Neural progenitor cell (in vitro differentiated cells): Measurements from ENCODE around the gene KXD1. TPM values are rescaled to one million over a fixed set of nuclear protein-coding genes. Genes with fewer than 3 reads are reported as not detected.

ENCODE experiments used
- DNase-seq: peaks from one replicate; pipeline ENCODE4 v3.0.0-alpha.2; 2016; ENCODE audit warnings: low spot score
- H2AFZ ChIP-seq: fragments of 200-600 bp; sonication (generic); replicated peaks from 2 replicates; pipeline ENCODE4 v1.6.1; 2016; ENCODE audit warnings: antibody characterized with exemption
- H3F3A ChIP-seq: fragments of 200-600 bp; sonication (generic); 2 replicates; pipeline ENCODE4 v1.6.1; 2016; ENCODE audit warnings: antibody characterized with exemption, low read depth
- H3K27ac ChIP-seq: fragments of 200-600 bp; sonication (generic); 2 replicates; pipeline ENCODE4 v1.5.1; 2016; ENCODE audit warnings: mild to moderate bottlenecking
- H3K27me3 ChIP-seq: fragments of 200-600 bp; sonication (generic); 2 replicates; pipeline ENCODE4 v1.6.1; 2016; ENCODE audit warnings: mild to moderate bottlenecking, moderate library complexity
- H3K36me3 ChIP-seq: fragments of 200-600 bp; sonication (generic); 2 replicates; pipeline ENCODE4 v1.5.1; 2016
- H3K4me1 ChIP-seq: fragments of 200-600 bp; sonication (generic); 2 replicates; pipeline ENCODE4 v1.6.1; 2016; ENCODE audit warnings: mixed run types
- H3K4me2 ChIP-seq: fragments of 200-600 bp; sonication (generic); 2 replicates; pipeline ENCODE4 v1.6.1; 2016
- H3K4me3 ChIP-seq: fragments of 200-600 bp; sonication (generic); 2 replicates; pipeline ENCODE4 v1.5.1; 2016
- H3K79me2 ChIP-seq: fragments of 200-600 bp; sonication (generic); 2 replicates; pipeline ENCODE4 v1.6.1; 2016; ENCODE audit warnings: low read depth
- H3K9ac ChIP-seq: fragments of 200-600 bp; sonication (generic); 2 replicates; pipeline ENCODE4 v1.6.1; 2016
- H3K9me3 ChIP-seq: fragments of 200-600 bp; sonication (generic); 2 replicates; pipeline ENCODE4 v1.5.1; 2016; ENCODE audit warnings: low read depth
- H4K20me1 ChIP-seq: fragments of 200-600 bp; sonication (generic); 2 replicates; pipeline ENCODE4 v1.6.1; 2016; ENCODE audit warnings: low read depth
- H3K27ac Mint-ChIP-seq: 3 replicates; pipeline ENCODE4 v1.8.0; 2021; ENCODE audit warnings: mixed read lengths
- H3K27me3 Mint-ChIP-seq: 2 replicates; pipeline ENCODE4 v1.8.0; 2022; ENCODE audit warnings: low read depth, mild to moderate bottlenecking, inconsistent platforms, moderate library complexity, mixed read lengths; ENCODE audit not compliant: insufficient read depth
- H3K36me3 Mint-ChIP-seq: 3 replicates; pipeline ENCODE4 v1.8.0; 2021; ENCODE audit warnings: mixed read lengths
- H3K4me1 Mint-ChIP-seq: 3 replicates; pipeline ENCODE4 v1.8.0; 2021; ENCODE audit warnings: mixed read lengths
- H3K4me3 Mint-ChIP-seq: 3 replicates; pipeline ENCODE4 v1.8.0; 2021; ENCODE audit warnings: mild to moderate bottlenecking, moderate library complexity, mixed read lengths
- H3K9me3 Mint-ChIP-seq: 3 replicates; pipeline ENCODE4 v1.8.0; 2020; ENCODE audit warnings: mixed read lengths
- CTCF ChIP-seq: fragments of 200-600 bp; sonication (generic); IDR thresholded peaks from 2 replicates; pipeline ENCODE4 v1.5.1; 2017; ENCODE audit warnings: antibody characterized with exemption, mild to moderate bottlenecking
- EZH2 ChIP-seq: fragments of 200-600 bp; sonication (generic); IDR thresholded peaks from 2 replicates; pipeline ENCODE4 v1.6.1; 2017; ENCODE audit warnings: antibody characterized with exemption, mild to moderate bottlenecking, moderate library complexity
- EZH2phosphoT487 ChIP-seq: fragments of 200-600 bp; sonication (generic); IDR thresholded peaks from 2 replicates; pipeline ENCODE4 v1.6.1; 2017; ENCODE audit warnings: antibody characterized with exemption
- total RNA-seq: library from RNA; depleted of rRNA; stranded (reverse); fragments of >200 nt; gene quantifications from 2 replicates; pipeline ENCODE4 v1.2.3, GENCODE V29; 2015; ENCODE audit warnings: low replicate concordance

Gene KXD1
- total RNA-seq, 1 donor from 2014 or later, result 82.7 TPM

- Histone ChIP-seq H3K9me3 (no peaks in the 10 kb centered on the region), H3K36me3 (no peaks in the 10 kb centered on the region), H2AFZ (no peak overlapping the region), H3K4me1 (peaks cover 3% of the 10 kb centered on the region), H3K4me3 (no peak overlapping the region), H4K20me1 (peaks cover 83% of the 10 kb centered on the region), H3K9ac (no peak overlapping the region), H3K27me3 (no peaks in the 10 kb centered on the region), H3K27ac (no peak overlapping the region), H3K79me2 (peaks cover 74% of the 10 kb centered on the region), H3F3A (peaks cover 3% of the 10 kb centered on the region), H3K4me2 (no peak overlapping the region)
- TF ChIP-seq EZH2phosphoT487 (no peak), CTCF (no peak), EZH2 (no peak)
- DNase-seq, result no peak
- no peaks in the 10 kb centered on the region for H3K9me3 Mint-ChIP-seq
- H3K4me3 Mint-ChIP-seq, result no peak overlapping the region
- peaks cover 27% of the 10 kb centered on the region for H3K4me1 Mint-ChIP-seq
- H3K27me3 Mint-ChIP-seq, result peaks cover 2% of the 10 kb centered on the region
- peak overlapping the region; percentile 37 for H3K27ac Mint-ChIP-seq
- no peaks in the 10 kb centered on the region for H3K36me3 Mint-ChIP-seq
These were observed 42.6 kb upstream of the KXD1 start for GRCh38 chr19:18514800-18515682.

GRCh38 chr19:18515959-18516358, 41.7 kb upstream of the KXD1 start:
- no peak overlapping the region for H3K27ac ChIP-seq
- H3K9me3 ChIP-seq, result no peaks in the 10 kb centered on the region
- no peak overlapping the region for H3K9ac ChIP-seq
- no peak for DNase-seq
- Mint-ChIP-seq H3K27ac (no peak overlapping the region), H3K27me3 (peaks cover 2% of the 10 kb centered on the region), H3K9me3 (no peaks in the 10 kb centered on the region), H3K4me3 (no peak overlapping the region), H3K36me3 (no peaks in the 10 kb centered on the region), H3K4me1 (peaks cover 34% of the 10 kb centered on the region)
- H3K79me2 ChIP-seq, result peaks cover 71% of the 10 kb centered on the region
- TF ChIP-seq EZH2phosphoT487, result no peak
- TF ChIP-seq CTCF, result no peak
- no peak for TF ChIP-seq EZH2
- H3K27me3 ChIP-seq, result peaks cover 3% of the 10 kb centered on the region
- H3K4me3 ChIP-seq, result no peak overlapping the region
- H2AFZ ChIP-seq, result no peak overlapping the region
- H3K36me3 ChIP-seq, result no peaks in the 10 kb centered on the region
- peaks cover 3% of the 10 kb centered on the region for H3F3A ChIP-seq
- H4K20me1 ChIP-seq, result peaks cover 87% of the 10 kb centered on the region
- H3K4me1 ChIP-seq, result peaks cover 5% of the 10 kb centered on the region
- H3K4me2 ChIP-seq, result no peak overlapping the region

- no peaks in the 10 kb centered on the region for H3K36me3 Mint-ChIP-seq
- Histone ChIP-seq H3K79me2 (peaks cover 72% of the 10 kb centered on the region), H2AFZ (no peak overlapping the region), H3K27ac (no peak overlapping the region), H3K4me3 (no peak overlapping the region), H3K4me1 (peaks cover 7% of the 10 kb centered on the region), H3K27me3 (peaks cover 3% of the 10 kb centered on the region), H3K9ac (no peak overlapping the region), H3K4me2 (no peak overlapping the region), H3K9me3 (no peaks in the 10 kb centered on the region), H3K36me3 (no peaks in the 10 kb centered on the region), H3F3A (peaks cover 4% of the 10 kb centered on the region), H4K20me1 (peaks cover 81% of the 10 kb centered on the region)
- H3K4me3 Mint-ChIP-seq, result no peak overlapping the region
- H3K9me3 Mint-ChIP-seq, result no peaks in the 10 kb centered on the region
- TF ChIP-seq EZH2phosphoT487, result no peak
- TF ChIP-seq EZH2, result no peak
- TF ChIP-seq CTCF, result no peak
- H3K27me3 Mint-ChIP-seq, result peaks cover 2% of the 10 kb centered on the region
- DNase-seq, result no peak
- no peak overlapping the region for H3K27ac Mint-ChIP-seq
- peaks cover 35% of the 10 kb centered on the region for H3K4me1 Mint-ChIP-seq
These were observed 40.1 kb upstream of the KXD1 start for GRCh38 chr19:18517606-18518005.
